Hypothalamus (tissue), 51 donors: ENCODE measurements around the gene ARHGAP19.

Experiments used
- DNase-seq, 51 donors: peaks; one replicate each; lab custom pipeline; 2025; lab: John Stamatoyannopoulos, UW

The ARHGAP19 gene

DNA sequence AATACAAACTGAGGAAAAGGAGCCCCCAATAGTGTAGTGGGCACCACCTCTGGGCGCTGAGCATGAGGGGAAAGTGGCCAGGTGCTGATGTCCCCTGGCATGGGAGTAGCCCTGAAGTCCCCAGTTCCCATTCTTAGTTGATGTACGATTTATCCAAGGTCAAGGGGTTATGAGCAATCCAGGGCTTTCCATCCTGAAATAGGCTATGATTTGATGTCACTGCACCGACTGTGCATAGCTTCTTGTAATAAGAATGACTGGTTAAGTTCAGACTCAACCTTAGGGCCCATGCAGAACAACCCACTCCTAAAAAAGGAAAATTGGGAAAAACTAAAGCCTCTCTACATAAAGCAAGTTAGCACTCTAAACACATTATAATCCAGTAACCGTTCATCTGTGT, 31.1 kb upstream of the ARHGAP19 start:
- no peak for DNase-seq

DNA sequence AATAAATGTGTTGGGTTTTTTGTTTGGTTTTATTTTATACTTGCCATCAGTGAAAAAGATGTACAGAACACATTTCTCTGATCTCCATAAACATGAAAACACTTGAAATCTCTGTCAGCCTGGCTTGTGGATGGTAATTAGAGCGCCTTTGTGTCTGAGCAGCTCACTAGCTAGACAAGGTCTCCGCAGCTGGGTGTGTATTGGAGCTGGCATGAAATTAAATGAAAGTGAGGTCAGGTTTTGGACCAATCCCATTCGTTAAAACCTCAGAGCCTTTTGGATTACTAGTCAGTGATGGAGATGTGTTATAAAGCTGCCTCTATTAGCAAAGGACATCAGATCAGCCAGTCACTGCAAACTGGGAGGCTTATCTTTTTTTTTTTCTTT, 29.4 kb upstream of the ARHGAP19 start:
- peak in 18 of 51 donors; percentile 4 to 87 (median 20) for DNase-seq

DNA sequence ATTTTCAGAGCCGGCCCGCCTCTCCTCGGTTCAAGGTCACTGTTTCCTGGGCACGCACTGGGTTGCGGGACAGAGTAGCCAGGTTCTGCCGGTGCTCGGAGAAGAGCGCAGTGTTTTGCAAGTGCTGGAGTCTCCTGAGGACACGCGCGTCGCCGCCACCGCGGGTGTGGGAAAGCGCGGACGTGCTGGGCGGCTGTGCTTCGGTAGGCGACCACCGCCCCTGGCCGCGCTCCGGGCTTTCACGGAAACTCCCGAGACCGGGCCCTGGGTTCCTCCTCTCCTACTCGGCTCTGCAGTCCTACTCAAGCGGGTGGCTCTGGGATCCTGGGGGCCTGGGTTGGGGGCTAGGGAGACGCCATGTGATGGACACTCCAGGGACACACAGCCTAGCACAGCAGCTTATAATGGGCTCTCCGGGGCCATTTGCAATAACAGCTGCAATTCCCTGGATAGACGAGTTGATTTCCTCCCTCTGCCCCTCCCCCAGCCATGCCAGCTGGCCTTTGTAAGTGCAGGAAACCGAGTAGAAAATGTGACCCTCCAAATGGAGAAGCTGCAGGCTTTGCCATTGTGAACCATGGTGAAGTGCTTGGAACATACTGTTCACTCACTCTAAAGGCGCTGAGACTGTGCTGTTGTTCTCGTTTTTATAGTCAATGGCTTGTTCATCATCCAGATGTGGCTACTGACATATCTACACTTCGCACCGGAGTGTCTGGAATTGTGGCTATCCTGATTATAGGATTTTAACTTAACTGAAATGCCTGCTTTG, 28.8 kb upstream of the ARHGAP19 start:
- DNase-seq, result peak in 40 of 51 donors; percentile 8 to 87 (median 36)

- DNase-seq, result peak in 10 of 51 donors; percentile 4 to 55 (median 27)
Observed at GRCh38 chr10:97320480-97321031, 28.1 kb upstream of the ARHGAP19 start.

DNA sequence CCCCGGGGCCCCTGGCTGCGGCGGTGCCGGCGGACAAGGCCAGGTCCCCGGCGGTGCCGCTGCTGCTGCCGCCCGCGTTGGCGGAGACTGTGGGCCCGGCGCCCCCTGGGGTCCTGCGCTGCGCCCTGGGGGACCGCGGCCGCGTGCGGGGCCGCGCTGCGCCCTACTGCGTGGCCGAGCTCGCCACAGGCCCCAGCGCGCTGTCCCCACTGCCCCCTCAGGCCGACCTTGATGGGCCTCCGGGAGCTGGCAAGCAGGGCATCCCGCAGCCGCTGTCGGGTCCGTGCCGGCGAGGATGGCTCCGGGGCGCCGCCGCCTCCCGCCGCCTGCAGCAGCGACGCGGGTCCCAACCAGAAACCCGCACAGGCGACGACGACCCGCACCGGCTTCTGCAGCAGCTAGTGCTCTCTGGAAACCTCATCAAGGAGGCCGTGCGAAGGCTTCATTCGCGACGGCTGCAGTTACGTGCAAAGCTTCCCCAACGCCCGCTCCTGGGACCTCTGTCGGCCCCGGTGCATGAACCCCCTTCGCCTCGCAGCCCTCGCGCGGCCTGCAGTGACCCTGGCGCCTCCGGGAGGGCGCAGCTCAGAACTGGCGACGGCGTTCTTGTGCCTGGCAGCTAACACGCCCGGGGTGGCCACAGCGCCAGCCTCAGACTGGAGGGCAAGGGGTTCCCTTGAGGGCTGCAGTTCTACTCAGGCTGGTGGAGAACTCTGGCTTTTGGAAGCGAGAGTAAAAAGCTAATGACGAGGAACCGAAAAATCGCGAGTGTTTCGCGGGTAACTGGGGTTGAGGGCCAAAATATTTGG, 27.4 kb upstream of the ARHGAP19 start:
- peak in 41 of 51 donors; percentile 10 to 80 (median 41) for DNase-seq

DNA sequence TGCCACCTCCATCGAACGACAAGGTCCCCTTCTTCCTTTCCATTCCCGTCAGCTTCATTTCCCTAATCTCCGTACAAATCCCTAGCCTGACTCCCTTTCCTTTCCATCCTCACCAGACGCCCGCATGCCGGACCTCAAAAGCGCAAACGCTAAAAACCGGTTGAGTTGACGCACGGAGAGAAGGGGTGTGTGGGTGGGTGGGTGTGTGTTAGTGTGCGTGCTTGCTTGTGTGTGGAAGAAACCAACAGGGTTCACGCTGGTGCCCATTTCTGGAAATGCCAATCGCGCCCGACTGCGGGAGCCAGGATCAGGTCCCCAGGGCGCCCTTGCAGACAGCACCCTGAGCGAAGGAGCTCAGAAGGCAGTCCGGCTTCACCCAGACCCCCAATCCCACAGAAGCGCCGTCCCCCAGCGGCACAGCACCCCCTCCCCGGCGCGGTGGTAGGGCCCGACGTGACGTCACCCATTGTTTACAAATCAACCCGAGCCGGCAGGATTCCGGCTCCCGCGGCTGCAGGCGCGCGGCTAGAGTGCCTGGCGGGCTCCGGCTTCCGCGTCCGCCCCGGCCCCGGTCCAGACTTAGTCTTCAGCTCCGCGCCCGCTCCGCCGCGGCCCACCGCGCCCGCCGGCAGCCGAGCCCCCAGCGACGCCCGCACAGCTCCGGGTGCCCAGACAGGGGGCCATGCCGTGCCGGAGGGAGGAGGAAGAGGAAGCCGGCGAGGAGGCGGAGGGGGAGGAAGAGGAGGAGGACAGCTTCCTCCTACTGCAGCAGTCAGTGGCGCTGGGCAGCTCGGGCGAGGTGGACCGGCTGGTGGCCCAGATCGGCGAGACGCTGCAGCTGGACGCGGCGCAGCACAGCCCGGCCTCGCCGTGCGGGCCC, 26.6 kb upstream of the ARHGAP19 start, which contains the start of gene FRAT1:
Gene FRAT1 (plus strand): TSS at position 500 of the 880 bp plus-strand sequence. CDS start 183 bp downstream, at position 683.
- peak; percentile 45 to 98 (median 86) for DNase-seq

- DNase-seq, result no peak
Observed at GRCh38 chr10:97314671-97315070, 22.2 kb upstream of the ARHGAP19 start.

GRCh38 chr10:97312897-97313296, 20.5 kb upstream of the ARHGAP19 start:
- DNase-seq, result no peak

GRCh38 chr10:97311111-97311626, 18.7 kb upstream of the ARHGAP19 start:
- no peak for DNase-seq

- no peak for DNase-seq
Observed at GRCh38 chr10:97307866-97308780, 15.7 kb upstream of the ARHGAP19 start.

- DNase-seq, result no peak
Observed at GRCh38 chr10:97307441-97307840, 15.0 kb upstream of the ARHGAP19 start.

DNA sequence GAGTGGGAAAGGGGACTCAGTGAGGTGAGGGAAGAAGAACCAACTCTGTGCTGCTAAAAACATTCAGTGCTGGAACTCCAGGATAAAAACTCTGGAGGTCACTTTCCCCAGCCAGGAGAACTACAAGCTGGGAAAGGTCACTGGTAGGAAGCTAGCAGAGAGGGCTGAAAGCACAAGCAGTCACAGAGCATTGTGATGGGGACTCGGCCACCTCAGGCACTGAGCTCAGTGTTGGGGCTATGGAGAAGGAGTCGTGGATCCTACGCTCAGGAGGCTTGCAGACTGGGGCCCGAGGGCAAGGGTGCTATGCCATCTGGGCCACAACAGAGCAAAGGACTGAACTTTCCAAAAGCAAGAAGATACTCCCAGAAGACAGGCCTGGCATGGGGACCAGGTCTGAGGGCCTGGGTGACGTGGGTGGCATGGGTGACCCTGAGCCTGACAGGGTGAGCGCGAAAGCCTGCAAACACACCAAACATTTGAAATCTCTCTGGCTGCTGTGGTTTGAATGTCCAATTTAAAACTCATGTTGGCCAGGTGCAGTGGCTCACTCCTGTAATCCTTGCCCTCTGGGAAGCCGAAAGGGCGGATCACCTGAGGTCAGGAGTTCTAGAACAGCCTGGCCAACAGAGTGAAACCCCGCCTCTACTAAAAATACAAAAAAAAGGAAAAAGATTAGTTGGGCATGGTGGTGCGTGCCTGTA, 9.8 kb upstream of the ARHGAP19 start:
- no peak for DNase-seq

DNA sequence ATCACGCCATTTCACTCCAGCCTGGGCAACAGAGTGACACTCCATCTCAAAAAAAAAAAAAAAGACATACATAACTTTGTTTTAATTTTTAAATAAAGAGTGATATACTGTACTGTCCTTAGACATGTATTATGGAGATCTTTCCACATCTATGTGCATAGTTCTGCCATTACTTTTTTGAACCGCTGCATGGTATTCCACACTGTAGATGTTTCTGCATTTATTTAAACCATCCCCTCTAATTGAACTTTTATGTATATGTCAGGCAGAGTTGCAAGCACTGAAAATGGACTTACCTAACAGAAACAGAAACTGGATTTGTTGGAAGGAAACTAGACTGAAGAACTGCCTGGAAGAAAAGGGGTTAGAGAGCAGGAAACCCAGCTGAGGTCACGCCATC, 8.5 kb upstream of the ARHGAP19 start:
- no peak for DNase-seq

DNA sequence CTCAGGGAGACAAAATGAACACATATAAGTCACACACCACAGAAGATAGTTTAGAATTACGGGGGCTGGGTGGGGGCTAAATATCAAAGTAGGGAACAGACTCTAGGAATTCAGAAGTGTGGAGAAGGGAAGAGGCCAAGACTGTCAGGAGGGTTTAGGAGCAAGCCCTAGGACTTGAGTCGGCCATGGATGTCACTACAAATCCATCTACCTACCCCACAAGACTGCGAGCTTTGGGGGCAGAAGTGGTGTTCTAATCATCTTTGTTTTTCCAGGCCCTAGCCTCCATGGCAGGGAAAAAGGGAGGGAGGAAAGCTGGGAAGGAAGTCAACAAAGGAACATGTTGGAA, 5.8 kb upstream of the ARHGAP19 start:
- no peak for DNase-seq

DNA sequence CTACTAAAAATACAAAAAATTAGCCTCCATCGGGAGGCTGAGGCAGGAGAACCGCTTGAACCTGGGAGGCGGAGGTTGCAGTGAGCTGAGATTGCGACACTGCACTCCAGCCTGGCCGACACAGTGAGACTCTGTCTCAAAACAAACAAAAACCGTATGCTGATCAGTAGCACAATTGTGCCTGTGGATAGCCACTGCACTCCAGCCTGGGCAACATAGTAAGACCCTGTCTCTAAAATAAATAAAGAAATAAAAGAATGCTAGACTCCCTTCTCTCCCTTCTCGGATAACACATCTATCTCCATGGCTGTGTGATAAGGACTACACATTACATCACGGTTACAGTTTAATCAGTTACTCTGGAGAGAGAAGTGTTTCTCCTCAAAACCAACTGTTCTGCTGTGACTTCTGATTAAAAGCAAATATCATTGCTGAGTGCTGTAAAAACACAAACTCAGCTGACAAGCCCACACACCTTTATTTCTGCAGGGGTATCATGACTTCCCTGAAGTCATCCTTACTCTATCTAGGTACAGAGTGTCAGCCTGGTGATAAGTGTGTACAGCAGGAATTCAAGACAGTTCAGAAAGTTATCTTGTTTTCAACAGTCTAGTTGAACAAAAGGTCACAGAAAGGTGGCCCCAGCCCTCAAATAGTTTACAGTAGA, 5.3 kb upstream of the ARHGAP19 start:
- DNase-seq, result no peak

DNA sequence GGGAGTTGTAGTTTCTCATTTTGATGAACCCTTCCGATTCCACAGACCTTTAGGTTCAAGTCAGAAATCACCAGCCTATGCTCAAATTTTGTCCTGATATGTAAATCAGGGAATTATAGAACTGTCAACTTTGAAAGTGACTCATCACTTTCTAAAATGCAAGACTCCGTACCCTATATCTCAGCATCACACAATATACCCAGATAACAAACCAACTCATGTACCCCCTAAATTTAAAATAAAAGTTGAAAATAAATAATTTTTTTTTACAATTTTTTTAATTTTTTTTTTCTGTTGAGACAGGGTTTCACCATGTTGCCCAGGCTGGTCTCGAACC, 393 bp upstream of the ARHGAP19 start:
- no peak for DNase-seq

- peak in 1 of 51 donors; percentile 37 for DNase-seq
Observed at GRCh38 chr10:97291357-97292096, 910 bp downstream of the ARHGAP19 start.
